GM20000 (cell line): Measurements from ENCODE around the gene SCD.

ENCODE experiments used
- DNase-seq: peaks from one replicate; pipeline ENCODE4 v3.0.0; 2012; ENCODE audit warnings: low spot score
- TF ChIP-seq, protein P1 (sequence below): IDR thresholded peaks from 2 replicates; pipeline ENCODE4 v1.5.1; 2012; ENCODE audit warnings: mild to moderate bottlenecking, control low read depth; ENCODE audit errors: extremely low read depth, missing control alignments

The SCD gene

DNA sequence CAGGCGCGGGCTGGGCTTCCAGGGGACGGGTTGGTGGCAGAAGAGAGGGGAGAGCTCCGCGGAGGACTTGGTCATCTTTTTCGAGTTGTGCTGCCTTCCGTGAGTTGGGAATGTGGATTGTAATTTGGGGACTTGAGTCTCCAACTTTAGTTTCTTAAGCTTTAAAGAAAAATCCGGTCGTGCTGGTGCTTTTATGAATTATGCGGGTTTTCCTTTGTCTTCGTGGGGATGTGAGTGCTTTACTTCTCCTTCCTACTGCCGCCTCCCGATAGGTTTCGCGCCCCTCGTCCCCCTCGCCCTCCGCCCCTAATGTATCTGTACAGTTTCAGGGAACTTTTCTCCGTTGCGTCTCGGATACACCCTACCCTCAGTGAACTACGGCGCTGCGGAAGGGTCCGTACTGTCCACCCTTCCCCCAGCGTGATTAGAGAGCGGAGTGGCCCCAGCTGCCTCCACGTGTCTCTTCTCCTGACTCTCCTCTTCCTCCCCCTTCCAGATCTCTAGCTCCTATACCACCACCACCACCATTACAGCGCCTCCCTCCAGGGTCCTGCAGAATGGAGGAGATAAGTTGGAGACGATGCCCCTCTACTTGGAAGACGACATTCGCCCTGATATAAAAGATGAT is 649 bp downstream of the SCD start:
- TF ChIP-seq, protein P1, sequence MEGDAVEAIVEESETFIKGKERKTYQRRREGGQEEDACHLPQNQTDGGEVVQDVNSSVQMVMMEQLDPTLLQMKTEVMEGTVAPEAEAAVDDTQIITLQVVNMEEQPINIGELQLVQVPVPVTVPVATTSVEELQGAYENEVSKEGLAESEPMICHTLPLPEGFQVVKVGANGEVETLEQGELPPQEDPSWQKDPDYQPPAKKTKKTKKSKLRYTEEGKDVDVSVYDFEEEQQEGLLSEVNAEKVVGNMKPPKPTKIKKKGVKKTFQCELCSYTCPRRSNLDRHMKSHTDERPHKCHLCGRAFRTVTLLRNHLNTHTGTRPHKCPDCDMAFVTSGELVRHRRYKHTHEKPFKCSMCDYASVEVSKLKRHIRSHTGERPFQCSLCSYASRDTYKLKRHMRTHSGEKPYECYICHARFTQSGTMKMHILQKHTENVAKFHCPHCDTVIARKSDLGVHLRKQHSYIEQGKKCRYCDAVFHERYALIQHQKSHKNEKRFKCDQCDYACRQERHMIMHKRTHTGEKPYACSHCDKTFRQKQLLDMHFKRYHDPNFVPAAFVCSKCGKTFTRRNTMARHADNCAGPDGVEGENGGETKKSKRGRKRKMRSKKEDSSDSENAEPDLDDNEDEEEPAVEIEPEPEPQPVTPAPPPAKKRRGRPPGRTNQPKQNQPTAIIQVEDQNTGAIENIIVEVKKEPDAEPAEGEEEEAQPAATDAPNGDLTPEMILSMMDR = no peak
- DNase-seq = no peak

DNA sequence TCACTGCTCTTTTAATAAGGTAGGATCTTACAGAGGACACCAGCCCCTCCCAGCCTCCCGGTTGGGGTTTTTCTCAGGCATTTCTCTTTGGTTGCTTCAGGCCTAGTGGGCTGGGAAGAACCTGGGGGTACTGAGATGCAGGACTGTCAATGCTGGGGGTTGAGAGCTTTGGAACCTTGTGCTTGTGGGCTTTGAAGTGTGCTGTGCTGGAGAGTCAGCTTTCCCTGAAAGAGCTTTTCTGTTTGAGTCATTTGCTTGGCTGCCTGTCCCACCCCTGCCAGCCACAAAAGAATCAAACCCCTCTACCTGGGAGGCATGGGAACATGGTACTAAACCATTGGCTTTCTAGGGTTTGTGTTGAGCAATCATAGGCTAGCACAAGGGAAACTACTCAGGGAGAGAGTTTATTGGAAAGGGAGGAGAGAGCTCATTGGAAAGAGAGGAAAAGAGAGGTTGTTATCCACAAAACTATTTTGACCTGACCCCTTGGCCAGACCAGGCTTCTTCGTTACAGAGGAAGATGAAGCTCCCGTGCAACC is 1.4 kb downstream of the SCD start:
- TF ChIP-seq, protein P1 = no peak
- no peak for DNase-seq

DNA sequence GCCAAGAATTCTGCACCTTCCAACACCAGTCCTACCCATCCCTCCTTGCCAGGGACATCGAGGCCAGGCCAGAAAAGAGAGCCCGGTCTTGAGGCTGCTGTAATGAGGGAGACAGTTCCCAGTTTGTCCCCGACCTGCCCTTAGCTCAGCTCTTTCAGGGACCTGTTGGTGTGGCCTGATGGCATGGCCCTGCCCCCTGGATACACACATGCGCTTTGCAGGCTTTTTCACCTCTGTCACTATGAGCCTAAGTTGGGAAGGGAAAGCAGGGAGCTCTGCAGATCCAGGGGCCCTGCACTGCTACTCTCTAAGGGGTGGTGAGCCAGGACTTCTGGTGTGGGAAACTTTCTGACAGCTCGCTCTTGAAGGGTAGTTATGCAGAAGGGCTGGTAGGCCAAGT is 2.1 kb downstream of the SCD start:
- TF ChIP-seq, protein P1 = no peak
- no peak for DNase-seq

DNA sequence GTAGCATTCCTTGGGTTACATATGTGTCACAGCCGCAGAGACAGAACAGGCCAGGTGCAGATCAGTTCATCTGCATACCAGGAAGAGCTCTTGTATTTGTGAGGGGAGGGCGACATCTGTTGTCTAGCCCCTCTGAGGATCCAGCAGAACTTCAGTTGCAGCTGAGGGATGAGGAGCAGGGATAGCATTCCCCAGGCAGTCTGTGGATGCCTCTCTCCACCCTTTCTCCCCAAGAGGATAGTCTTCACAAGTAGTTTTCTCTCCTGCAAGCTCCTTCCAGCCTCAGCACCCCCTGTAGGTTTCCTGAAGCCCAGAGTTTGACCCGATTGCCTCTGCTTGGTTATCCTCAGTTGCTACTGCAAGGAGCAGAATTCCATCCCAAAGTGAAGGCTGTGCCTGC is 2.6 kb downstream of the SCD start:
- TF ChIP-seq, protein P1 = no peak
- DNase-seq = no peak

DNA sequence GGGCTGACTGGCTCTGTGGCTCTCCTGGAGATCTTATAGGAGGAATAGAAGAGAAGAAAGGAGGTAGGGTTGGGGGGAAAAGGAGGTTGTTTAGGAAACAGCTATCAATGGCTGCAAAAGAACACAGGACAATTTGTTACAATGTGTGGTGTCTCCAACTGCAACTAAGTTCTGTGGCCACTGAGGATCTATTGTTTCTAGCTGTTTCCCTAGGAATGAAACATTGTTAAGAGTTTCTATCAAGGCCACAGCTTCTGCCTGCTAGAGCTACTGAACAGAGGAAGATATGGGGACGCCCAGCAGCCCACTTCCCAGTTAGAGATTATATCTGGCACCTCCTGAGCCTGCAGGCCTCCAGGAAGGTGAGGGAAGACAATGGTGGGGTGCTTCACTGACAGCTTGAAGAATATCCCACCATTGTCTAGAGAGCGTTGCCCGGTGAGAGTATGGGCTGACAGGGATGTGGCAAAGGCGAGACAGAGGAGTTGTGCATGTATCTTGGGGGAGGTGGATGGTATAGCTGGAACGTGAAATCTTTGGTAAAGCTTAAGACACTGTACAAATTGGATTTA is 4.0 kb downstream of the SCD start:
- DNase-seq = no peak
- TF ChIP-seq, protein P1 = no peak

DNA sequence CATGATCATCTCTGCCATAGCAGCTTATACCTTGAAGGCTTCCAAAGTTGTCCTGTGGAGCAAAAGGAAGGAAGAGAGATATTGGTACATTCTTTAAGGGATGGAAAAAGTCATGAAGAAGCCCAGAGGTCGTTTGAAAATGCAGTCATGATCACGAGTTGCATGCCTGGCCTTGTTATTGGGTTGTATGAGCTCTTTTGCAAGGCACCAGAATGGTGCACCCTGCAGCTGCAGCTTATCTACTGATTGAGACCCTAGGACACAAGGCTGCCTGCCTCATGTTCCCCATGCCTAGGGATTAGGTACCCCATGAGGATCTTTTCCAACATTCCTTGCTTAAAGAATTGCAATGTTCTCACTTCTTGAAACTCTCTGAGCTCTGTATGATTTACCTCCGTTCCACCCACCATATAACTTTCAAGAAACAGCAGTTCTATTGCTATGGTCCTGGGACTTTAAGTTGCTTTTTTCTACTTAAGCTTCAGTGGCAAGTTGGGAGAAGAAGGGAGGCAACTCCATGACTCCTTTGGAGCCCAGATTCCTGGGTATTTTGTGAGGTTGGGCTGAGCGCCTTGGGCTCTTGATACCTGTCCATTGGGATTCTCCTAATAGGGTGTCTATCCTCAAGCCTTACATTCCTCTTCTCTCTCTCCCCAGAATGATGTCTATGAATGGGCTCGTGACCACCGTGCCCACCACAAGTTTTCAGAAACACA is 6.9 kb downstream of the SCD start:
- no peak for DNase-seq

More for the DNA sequence above, 6.9 kb downstream of the SCD start:
- TF ChIP-seq, protein P1 = peak; percentile 6
